Measurements from ENCODE around the gene FAM161A. TPM values are rescaled to one million over a fixed set of nuclear protein-coding genes. Genes with fewer than 3 reads are reported as not detected.

The FAM161A gene
- total and polyA plus RNA-seq, 7 donors: 0.72 to 3.3 (median 2.0) TPM

- DNase-seq (no peak), ATAC-seq (no peak)
- Histone ChIP-seq H3K4me3 (no peak overlapping the region), H3K9me3 (no peaks in the 10 kb centered on the region), H3K27ac (no peak overlapping the region), H3K27me3 (ENCODE audit: insufficient read depth in 3 of 3, low read length in 2 of 3) (no peaks in the 10 kb centered on the region), H3K36me3 (ENCODE audit: insufficient read depth in 1 of 2, low read depth in 1 of 2) (no peaks in the 10 kb centered on the region), H3K4me1 (no peaks in the 10 kb centered on the region)
- TF ChIP-seq CTCF (IDR thresholded peaks at IDR 0.05): no peak
- intact Hi-C loops (cut with DNase I): no loop called here
- 78 to 87% (median 79%) methylated on average over 2 of the region's 2 CpGs for WGBS, 3 donors
Measured at GRCh38 chr2:61786876-61787275, 67.0 kb downstream of the FAM161A start.

GRCh38 chr2:61785583-61785982, 68.3 kb downstream of the FAM161A start:
- Histone ChIP-seq H3K9me3 (no peaks in the 10 kb centered on the region), H3K4me3 (no peak overlapping the region), H3K27me3 (ENCODE audit: insufficient read depth in 3 of 3, low read length in 2 of 3) (no peaks in the 10 kb centered on the region), H3K36me3 (ENCODE audit: insufficient read depth in 1 of 2, low read depth in 1 of 2) (no peaks in the 10 kb centered on the region), H3K27ac (no peak overlapping the region), H3K4me1 (no peaks in the 10 kb centered on the region)
- TF ChIP-seq CTCF (IDR thresholded peaks at IDR 0.05): no peak
- ATAC-seq: no peak
- no peak for DNase-seq
- intact Hi-C loops (cut with DNase I): no loop called here

- Histone ChIP-seq H3K9me3 (no peaks in the 10 kb centered on the region), H3K36me3 (ENCODE audit: insufficient read depth in 1 of 2, low read depth in 1 of 2) (no peaks in the 10 kb centered on the region), H3K27me3 (ENCODE audit: insufficient read depth in 3 of 3, low read length in 2 of 3) (no peaks in the 10 kb centered on the region), H3K4me1 (no peaks in the 10 kb centered on the region), H3K27ac (no peak overlapping the region), H3K4me3 (no peak overlapping the region)
- ATAC-seq: no peak
- TF ChIP-seq CTCF (IDR thresholded peaks at IDR 0.05): no peak
- no peak for DNase-seq
- 85 to 89% (median 86%) methylated on average over 4 of the region's 4 CpGs for WGBS, 3 donors
- intact Hi-C loops (cut with DNase I): no loop called here
Measured at GRCh38 chr2:61784643-61785042, 69.2 kb downstream of the FAM161A start.

- intact Hi-C loops (cut with DNase I): no loop called here
- 85 to 94% (median 88%) methylated on average over 8 of the region's 8 CpGs for WGBS, 3 donors
Measured at GRCh38 chr2:61775956-61776570, 77.8 kb downstream of the FAM161A start.

More at GRCh38 chr2:61775956-61776570, 77.8 kb downstream of the FAM161A start:
- H3K4me1 ChIP-seq: no peaks in the 10 kb centered on the region
- no peaks in the 10 kb centered on the region for H3K36me3 ChIP-seq (ENCODE audit: insufficient read depth in 1 of 2, low read depth in 1 of 2)
- peaks cover 0 to 2% (median 0%) of the 10 kb centered on the region in 3 donors for H3K27me3 ChIP-seq (ENCODE audit: insufficient read depth in 3 of 3, low read length in 2 of 3)
- H3K4me3 ChIP-seq: no peak overlapping the region
- H3K27ac ChIP-seq: no peak overlapping the region
- DNase-seq (no peak), ATAC-seq (no peak)
- no peaks in the 10 kb centered on the region for H3K9me3 ChIP-seq
- TF ChIP-seq CTCF (IDR thresholded peaks at IDR 0.05): no peak

Other genes starting within 250 kb of the FAM161A start
- gene CCT4, start 34.6 kb upstream of the FAM161A start, total RNA-seq: 100 to 1,000 TPM; 124 to 154 (median 132) TPM
- gene CCT4, start 34.6 kb upstream of the FAM161A start, polyA plus RNA-seq: 100 to 1,000 TPM in 2 of 3 donors, 10 to 100 TPM in 1; 88.7 to 191 (median 128) TPM
- gene COMMD1, start 51.6 kb upstream of the FAM161A start, total RNA-seq: 10 to 100 TPM; 33.6 to 49.1 (median 38.7) TPM
- 10 to 100 TPM; 54.3 to 67.3 (median 56.3) TPM for gene COMMD1, start 51.6 kb upstream of the FAM161A start, polyA plus RNA-seq